COLO829 (cell line): ENCODE measurements around the gene EMSY.
A peak's percentile ranks its signal among the peaks of the same experiment; 100 is the strongest.
"Not testable (repeated sequence)": the region's sequence is repeated elsewhere in the genome, so short reads cannot be mapped to it uniquely, and the experiment has no call there.

Experiments used
- DNase-seq: peaks from one replicate; pipeline ENCODE4 v3.0.0; 2012; ENCODE audit warnings: low spot score

Gene EMSY

DNA sequence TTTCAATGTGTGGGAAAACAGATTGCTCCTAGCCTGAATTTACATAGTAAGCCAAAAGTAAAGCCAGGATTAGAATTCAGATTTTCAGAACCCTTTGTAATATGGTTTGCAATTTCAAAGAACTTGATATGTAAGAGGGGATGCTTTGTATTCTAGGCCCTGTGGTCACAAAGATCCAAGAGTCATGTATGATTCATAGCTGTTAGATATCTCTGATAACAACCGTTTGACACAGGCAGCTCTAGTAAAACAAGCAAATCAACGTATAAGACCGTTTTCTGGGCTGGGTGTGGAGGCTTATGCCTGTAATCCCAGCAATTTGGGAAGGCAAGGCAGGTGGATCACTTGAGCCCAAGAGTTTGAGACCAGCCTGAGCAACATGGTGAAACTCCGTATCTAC is 79.6 kb downstream of the EMSY start:
- DNase-seq: peak; percentile 70

DNA sequence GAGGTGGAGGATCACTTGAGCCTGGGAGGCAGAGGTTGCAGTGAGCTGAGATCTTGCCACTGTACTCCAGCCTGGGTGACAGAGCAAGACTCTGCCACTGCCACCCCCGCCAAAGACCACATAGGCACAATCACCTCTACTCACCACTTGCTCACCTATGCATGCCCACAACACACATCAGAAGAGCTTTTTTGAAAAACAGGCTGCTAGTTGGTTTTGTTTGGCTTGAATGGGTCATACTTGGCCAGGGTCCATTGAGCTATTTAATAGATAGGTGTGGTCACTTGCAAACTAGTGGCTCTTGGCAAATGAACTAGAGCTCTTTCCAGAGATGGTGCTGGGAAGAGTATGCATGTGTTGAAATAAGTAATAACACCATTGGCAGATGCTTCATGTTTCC is 80.1 kb downstream of the EMSY start:
- no peak for DNase-seq

GRCh38 chr11:76526878-76527277 is 82.1 kb downstream of the EMSY start:
- no peak for DNase-seq

- no peak for DNase-seq
Observed at GRCh38 chr11:76542436-76542835, 97.6 kb downstream of the EMSY start.

DNA sequence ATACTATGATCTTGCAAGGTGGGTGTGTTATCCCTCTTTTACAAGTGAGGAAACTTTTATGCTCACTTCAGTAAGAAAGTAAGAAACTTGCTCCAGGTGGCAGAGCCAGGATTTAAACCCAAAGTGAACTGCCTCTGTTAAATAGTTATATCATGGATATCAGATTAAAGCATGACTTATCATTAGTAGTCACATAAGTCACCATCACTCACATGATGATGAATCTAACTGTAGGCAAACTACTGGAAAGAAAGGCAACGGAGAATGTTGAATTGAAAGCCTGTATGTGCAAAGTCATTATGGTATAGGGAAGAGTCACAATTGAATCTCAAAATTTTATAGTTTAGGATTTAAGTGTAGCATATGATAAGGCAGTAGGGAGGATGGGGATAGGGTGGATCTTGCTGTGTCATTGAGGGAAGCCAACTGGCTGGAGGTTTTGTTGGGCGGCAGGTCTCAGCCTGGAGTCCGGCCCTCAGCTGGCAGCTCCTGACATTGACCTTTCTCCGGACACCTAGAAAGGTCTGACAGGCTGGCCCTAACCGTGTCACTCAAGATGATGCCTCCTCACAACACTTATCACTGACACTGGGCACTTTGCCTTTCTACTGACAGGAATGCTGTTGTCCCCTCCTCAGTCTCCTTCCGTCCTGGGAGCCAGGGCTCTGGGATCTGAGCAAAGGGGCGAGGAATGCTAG is 98.3 kb downstream of the EMSY start:
- DNase-seq: no peak

DNA sequence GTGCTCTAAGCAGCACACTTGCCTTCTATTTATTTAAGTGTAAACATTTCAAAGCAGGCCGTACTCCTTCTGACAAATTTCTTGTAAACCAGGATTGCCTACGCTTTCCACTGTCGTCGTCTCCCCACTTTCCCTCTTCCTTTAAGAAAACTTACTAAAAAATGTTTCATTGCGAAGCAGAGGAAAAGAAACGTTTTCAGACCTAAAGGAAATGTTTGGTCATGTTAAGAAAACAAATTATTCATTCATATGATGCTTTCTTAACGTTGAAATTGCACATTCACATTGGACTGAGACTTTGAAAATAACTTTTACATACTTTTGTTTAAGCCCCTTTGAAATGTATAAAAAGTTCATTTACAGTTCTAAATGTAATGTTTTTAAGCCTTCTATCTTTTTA is 106.0 kb downstream of the EMSY start:
- DNase-seq: no peak

DNA sequence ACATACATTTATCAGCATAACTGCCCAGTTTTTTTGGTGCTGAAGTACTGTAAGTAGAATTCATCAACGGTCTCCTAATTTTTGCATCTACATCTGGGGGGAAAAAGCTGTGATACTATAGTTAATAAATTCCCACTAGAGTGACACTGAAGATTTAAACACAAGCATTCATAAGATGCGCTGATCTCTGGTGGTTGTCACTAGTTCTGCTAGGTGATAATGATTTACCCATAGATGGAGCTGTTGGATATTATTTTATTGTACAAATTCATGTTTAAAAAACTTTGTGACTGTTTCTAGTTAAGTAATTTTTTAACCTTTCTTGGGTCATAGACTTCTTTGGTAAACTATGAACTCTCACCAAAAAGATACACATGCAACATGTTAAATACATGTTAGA is 106.6 kb downstream of the EMSY start:
- DNase-seq: peak; percentile 26

DNA sequence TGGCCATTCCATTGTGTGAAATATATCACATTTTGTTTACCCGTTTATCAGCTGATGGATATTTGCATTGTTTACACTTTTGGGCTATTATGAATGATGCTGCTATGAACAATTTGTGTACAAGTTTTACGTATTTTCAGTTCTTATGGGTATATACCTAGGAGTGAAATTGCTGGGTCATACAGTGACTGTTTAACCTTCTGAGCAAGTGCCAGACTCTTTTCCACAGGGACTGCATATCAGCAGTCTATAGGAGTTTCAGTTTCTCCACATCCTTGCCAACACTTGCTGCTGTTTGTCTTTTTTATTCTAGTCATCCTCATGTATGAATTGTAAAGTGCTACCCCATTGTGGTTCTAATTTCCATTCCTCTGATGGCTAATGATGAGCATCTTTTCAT is 108.2 kb downstream of the EMSY start:
- no peak for DNase-seq

GRCh38 chr11:76553554-76554476 is 109.0 kb downstream of the EMSY start:
- no peak for DNase-seq

- no peak for DNase-seq
Observed at GRCh38 chr11:76554767-76555166, 109.9 kb downstream of the EMSY start.

- DNase-seq: no peak
Observed at GRCh38 chr11:76557466-76557865, 112.6 kb downstream of the EMSY start.

GRCh38 chr11:76558473-76558872 is 113.7 kb downstream of the EMSY start:
- DNase-seq: no peak

DNA sequence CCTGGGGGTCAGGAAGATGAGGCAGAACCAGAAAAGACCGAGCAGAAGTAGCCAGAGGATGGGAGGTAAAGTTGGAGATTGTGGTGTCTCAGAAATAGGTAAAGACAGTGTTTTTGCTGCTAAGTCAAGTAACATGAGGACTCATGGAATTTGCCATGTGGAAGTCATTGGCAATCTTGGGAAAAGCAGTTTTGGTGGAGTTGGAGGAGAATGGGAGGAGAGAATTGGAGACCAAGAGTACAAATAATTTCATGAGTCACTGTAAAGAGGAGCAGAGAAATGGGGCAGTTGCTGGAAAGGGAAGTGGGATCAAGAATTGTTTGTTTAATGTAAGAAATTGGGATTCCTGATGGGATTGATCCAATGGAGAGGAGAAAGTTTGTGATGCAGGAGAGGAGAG is 114.1 kb downstream of the EMSY start:
- DNase-seq: no peak

GRCh38 chr11:76559346-76559745 is 114.5 kb downstream of the EMSY start:
- no peak for DNase-seq

DNA sequence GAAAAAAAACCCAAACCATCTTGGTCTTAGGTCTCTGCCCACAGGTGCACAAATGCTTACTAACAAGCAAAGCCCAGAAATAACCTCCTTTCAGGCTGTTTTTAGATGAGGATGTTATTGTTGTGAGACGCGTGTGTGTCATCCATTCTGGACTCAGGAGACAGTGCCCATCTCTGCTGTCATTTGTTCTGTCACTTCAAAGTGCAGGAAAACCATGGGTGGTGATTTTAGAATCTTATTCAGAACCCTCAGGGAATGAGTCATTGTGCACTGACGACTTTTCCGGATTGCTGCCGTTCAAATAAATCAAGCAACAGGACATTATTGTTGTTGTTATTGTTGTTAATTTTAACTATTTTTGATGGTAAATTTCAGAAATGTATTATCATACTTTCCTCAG is 115.4 kb downstream of the EMSY start:
- peak; percentile 35 for DNase-seq

DNA sequence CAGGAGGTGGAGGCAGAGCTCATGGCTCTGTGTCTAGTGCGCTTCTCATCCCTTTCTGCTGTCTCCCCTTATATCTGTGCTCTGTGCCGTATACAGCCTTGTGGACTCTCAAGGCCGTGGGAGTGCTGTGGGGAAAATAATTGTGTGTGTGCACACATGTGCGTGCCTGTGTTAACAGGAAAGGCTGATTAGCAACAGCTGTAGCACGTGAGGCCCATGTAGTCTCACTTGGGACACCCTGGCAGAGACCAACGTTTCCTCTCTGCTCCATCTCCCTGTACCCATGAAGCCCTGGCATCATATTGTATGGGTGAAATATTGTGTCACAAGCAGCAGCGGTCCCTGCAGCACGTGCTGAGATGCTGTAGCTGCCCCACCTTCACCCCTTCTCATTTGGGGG is 116.4 kb downstream of the EMSY start:
- DNase-seq: no peak

DNA sequence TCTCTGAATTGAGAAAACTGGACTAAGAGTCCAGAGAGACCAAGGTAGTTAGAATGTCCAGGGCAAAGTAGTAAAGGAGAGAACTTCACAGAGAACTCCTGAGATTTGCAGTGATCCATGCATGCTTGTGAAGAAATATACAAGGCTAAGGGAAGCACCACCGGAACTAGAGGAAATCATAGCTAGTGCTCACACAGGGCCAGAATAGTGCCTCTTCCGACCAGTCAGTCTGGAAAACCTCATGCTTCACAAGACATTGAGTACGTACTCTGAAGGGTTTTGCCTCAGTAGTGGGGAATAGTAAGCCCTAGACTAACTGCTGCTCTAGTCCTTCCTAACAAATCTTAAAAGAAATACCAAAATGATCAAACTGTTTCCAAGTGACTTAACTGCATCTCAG is 117.7 kb downstream of the EMSY start:
- no peak for DNase-seq

GRCh38 chr11:76564364-76564763 is 119.5 kb downstream of the EMSY start:
- DNase-seq: no peak

DNA sequence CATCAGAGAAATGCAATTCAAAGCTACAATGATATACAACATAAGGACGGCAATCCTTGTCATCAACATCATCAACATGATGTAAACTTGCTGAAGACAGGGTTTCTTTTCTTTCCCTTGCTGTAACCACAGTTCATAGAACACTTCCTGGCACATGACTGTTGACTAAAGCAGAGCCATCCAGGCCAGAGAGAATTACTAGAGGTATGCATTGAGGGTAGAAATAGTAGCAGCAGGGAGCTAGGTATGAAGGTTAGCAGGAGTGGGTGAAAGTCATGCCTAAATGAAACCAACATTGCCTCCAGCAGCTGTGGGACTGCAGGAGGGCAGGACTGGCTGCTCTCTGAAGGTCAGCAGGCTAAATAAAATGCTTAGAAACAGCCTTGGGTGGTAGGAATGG is 122.0 kb downstream of the EMSY start:
- DNase-seq: peak; percentile 40

- no peak for DNase-seq
Observed at GRCh38 chr11:76567261-76567660, 122.4 kb downstream of the EMSY start.

- no peak for DNase-seq
Observed at GRCh38 chr11:76568139-76568538, 123.3 kb downstream of the EMSY start.

- DNase-seq: no peak
Observed at GRCh38 chr11:76568621-76569020, 123.8 kb downstream of the EMSY start.

DNA sequence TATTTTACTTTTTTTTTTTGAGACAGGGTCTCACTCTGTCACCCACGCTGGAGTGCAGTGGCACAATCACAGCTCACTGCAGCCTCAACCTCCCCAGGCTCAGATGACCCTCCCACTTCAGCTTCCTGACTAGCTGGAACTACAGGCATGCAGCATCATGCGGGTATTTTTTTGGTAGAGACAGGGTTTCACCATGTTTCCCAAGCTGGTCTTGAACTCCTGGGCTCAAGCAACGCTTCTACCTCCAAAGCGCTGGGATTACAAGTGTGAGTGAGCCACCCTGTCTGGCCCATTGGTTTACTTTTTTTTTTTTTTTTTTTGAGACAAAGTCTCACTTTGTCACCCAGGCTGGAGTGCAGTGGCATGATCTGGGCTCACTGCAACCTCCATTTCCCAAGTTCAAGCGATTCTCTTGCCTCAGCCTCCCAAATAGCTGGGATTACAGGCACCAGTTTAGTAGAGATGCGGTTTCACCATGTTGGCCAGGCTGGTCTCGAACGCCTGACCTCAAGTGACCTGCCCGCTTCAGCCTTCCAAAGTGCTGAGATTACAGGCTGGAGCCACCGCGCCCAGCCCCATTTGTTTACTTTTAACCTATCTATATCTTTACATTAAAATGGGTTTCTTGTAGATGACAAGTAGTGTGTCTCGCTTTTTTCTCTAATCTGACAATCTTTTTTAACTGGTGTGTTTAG is 127.5 kb downstream of the EMSY start:
- DNase-seq: not testable (repeated sequence)
